CD1c-positive myeloid dendritic cell (primary cell): ENCODE results near the gene ARF5.

ENCODE experiments used
- DNase-seq: peaks from one replicate; pipeline ENCODE4 v3.0.0-alpha.2; 2016; ENCODE audit errors: extremely low spot score

The ARF5 gene

DNA sequence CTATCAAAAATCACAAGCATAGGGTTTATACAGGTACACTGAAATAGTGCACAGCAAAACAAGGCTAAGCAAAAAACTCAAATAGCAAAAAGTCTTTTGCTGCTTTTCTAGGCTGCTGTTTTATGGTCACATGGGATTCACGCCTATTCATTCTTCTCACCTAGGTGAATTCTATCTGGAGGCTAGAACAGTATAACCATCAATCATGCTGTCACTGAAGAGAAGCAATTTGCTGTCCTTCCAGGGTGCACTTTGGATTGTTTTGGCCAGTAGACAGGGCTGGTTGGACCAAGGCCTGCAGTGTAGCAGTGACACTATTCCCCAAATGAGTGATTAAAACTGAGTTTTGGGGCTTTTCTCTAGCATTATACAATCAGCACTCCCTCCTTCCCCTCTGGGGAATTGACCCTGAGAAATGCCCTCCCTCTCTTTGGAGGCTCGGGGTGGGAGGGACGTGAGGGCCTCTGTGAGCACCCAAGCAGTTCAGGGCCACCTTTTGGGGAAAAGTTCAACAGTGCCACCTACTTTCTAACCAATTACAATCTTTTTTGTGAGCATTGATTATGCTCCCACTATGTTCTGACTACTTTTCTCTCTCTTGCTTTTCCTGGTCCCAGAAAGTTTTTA lies 47.6 kb downstream of the ARF5 start:
- DNase-seq: no peak

DNA sequence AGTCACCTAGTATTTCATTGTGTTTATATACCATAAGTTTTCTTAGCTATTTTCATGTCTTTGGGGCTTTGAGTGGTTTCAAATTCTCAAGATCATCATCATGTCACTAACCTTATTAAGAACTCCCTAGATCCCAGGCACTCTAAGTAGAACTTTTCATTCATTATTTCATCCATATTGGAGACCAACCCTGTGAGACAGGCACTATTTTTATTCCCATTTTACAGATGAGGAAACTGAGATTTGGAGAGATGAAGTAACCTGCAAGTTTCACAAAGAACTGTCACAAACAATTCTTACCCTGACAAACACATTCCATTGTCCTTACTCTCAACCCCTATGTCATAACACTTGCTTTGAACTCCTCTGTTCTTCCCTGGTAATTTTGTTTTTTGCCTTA lies 50.0 kb downstream of the ARF5 start:
- no peak for DNase-seq
